K562 (cell line): Measurements from ENCODE around the gene COA7. TPM values are rescaled to one million over a fixed set of nuclear protein-coding genes. Genes with fewer than 3 reads are reported as not detected.

Experiments
- ATAC-seq: fragments of 200-7000 bp; cut with Tn5 transposase; 3 replicates; pipeline ENCODE4 v1.9.1; 2020; ENCODE audit warnings: moderate library complexity
- BruUV-seq: library from RNA; stranded (reverse); fragments of 400-500 nt; replicated peaks from 2 replicates; lab custom pipeline; 2021; lab: Mats Ljungman, UMichigan
- CTCF ChIA-PET: fragments of 300-600 bp; formaldehyde crosslinking; extraction: SDS; loops from one replicate; lab custom pipeline; 2021; ENCODE audit warnings: low intra/inter-chr PET ratio; lab: Yijun Ruan, JAX
- POLR2A ChIA-PET: fragments of 300-600, 350-650 bp; sonication (Branson Sonifier 250); formaldehyde crosslinking; extraction: SDS; loops from one replicate; lab custom pipeline; 2021; ENCODE audit warnings: antibody characterized with exemption, inconsistent platforms; lab: Yijun Ruan, JAX
- DNase-seq, 4 experiments: peaks; one replicate each; pipeline versions ENCODE4 v3.0.0 to v3.0.0-alpha.2; 2011 to 2018; ENCODE audit warnings: low spot score in 3 of 4, mixed read lengths in 3 of 4; ENCODE audit errors: extremely low read depth in 1 of 4
- FAIRE-seq: peaks from 2 replicates; lab custom pipeline; 2011; peaks lifted over from hg19 to GRCh38; lab: Jason Lieb, UNC
- H2AFZ ChIP-seq: 2 replicates; pipeline ENCODE4 v1.6.0; 2011; ENCODE audit warnings: low read depth, low read length, control low read depth, inconsistent platforms
- H3K27ac ChIP-seq: fragments of 200-600 bp; 3 replicates; pipeline ENCODE4 v1.8.0; 2011; ENCODE audit warnings: low read depth, mild to moderate bottlenecking, control low read depth, inconsistent platforms, low read length, moderate library complexity, mixed read lengths; ENCODE audit errors: extremely low read depth
- H3K27me3 ChIP-seq, 2 experiments: fragments of 300-600 bp in 1 of 2; 2 replicates in 1 of 2; 3 replicates in 1 of 2; pipeline versions ENCODE4 v1.6.0 to v1.8.0; 2011; ENCODE audit warnings: inconsistent platforms in 2 of 2, low read length in 2 of 2, mild to moderate bottlenecking in 1 of 2, mixed read lengths in 1 of 2, moderate library complexity in 1 of 2; ENCODE audit not compliant: control insufficient read depth in 2 of 2, insufficient read depth in 2 of 2
- H3K36me3 ChIP-seq: fragments of 300-600 bp; 3 replicates; pipeline ENCODE4 v1.8.0; 2011; ENCODE audit warnings: mild to moderate bottlenecking, low read length, inconsistent platforms; ENCODE audit not compliant: control insufficient read depth, insufficient read depth
- H3K4me1 ChIP-seq, 2 experiments: fragments of 200-600 bp in 1 of 2; replicated peaks in 1 of 2; 2 replicates in 1 of 2; 3 replicates in 1 of 2; pipeline versions ENCODE4 v1.5.1 to v1.8.0; 2011; ENCODE audit warnings: inconsistent platforms in 2 of 2, low read length in 2 of 2, mild to moderate bottlenecking in 1 of 2, mixed read lengths in 1 of 2, moderate library complexity in 1 of 2; ENCODE audit not compliant: control insufficient read depth in 2 of 2, insufficient read depth in 2 of 2
- H3K4me2 ChIP-seq: 2 replicates; pipeline ENCODE4 v1.6.1; 2011; ENCODE audit warnings: low read length, control low read depth, inconsistent platforms, mixed read lengths; ENCODE audit not compliant: insufficient read depth
- H3K4me3 ChIP-seq: fragments of 200-600 bp; sonication (generic), shearing (Covaris generic); 2 replicates; pipeline ENCODE4 v1.5.1; 2016; ENCODE audit warnings: control low read depth, inconsistent platforms
- H3K79me2 ChIP-seq: fragments of 200-600 bp; 3 replicates; pipeline ENCODE4 v1.8.0; 2011; ENCODE audit warnings: low read length, inconsistent platforms; ENCODE audit not compliant: control insufficient read depth, insufficient read depth
- H3K9ac ChIP-seq, 2 experiments: 2 replicates each; pipeline versions ENCODE4 v1.6.0 to v1.6.1; 2011; ENCODE audit warnings: low read depth in 2 of 2, low read length in 2 of 2, control low read depth in 1 of 2, inconsistent platforms in 1 of 2, mild to moderate bottlenecking in 1 of 2, mixed read lengths in 1 of 2; ENCODE audit not compliant: insufficient read depth in 1 of 2
- H3K9me1 ChIP-seq: one replicate; pipeline ENCODE4 v1.6.0; 2011; ENCODE audit warnings: inconsistent platforms, mild to moderate bottlenecking, low read length, moderate library complexity; ENCODE audit not compliant: control insufficient read depth, insufficient read depth
- H3K9me3 ChIP-seq: replicated peaks from 2 replicates; pipeline ENCODE4 v1.5.1; 2011; ENCODE audit warnings: low read depth, low read length, inconsistent platforms; ENCODE audit not compliant: control insufficient read depth, insufficient read depth
- H4K20me1 ChIP-seq: replicated peaks from 2 replicates; pipeline ENCODE4 v1.6.1; 2011; ENCODE audit warnings: low read length, inconsistent platforms, mixed read lengths; ENCODE audit not compliant: control insufficient read depth, insufficient read depth
- CREB5 ChIP-seq: fragments of 250-450 bp; sonication (Bioruptor Pico); IDR thresholded peaks from 2 replicates; pipeline ENCODE4 v1.5.0; 2020; ENCODE audit warnings: mild to moderate bottlenecking
- RBM15 ChIP-seq: fragments of 200-400 bp; formaldehyde crosslinking; IDR thresholded peaks from 2 replicates; pipeline ENCODE4 v1.6.1; 2018; ENCODE audit warnings: mild to moderate bottlenecking, low read length, moderate library complexity; ENCODE audit not compliant: insufficient read depth
- ZNF507 ChIP-seq: conservative IDR thresholded peaks from 2 replicates; pipeline ENCODE4 v1.6.1; 2017; ENCODE audit warnings: missing genetic modification characterization, missing compliant biosample characterization
- WGBS: fragments of 100-300 bp; shearing (Covaris generic); methylation state at CpG from one replicate; pipeline ENCODE4 v1.1.6; 2016; ENCODE audit warnings: low coverage, mixed read lengths; ENCODE audit not compliant: insufficient coverage; ENCODE audit errors: missing lambda C conversion rate; 5-methylcytosine and 5-hydroxymethylcytosine counted together
- in situ Hi-C: fragments of 300-500 bp; cut with MboI; formaldehyde crosslinking; loops from 4 replicates; pipeline ENCODE4 v1.15.0; 2018; ENCODE audit warnings: inconsistent platforms, mixed read lengths
- intact Hi-C: fragments of 100-400 bp; cut with micrococcal nuclease; formaldehyde crosslinking; loops from 2 replicates; pipeline ENCODE4 v1.14.2; 2022
- polyA plus RNA-seq, 8 experiments: library from polyadenylated mRNA; depleted of rRNA in 4 of 8; stranded (reverse) in 5 of 8; unstranded in 3 of 8; fragments of >200 nt; fragmentation: Nextera tagmentation in 2 of 8; fragmentation: Illumina TruSeq in 1 of 8; extraction: Ambion mirVana in 2 of 8; extraction: Trizol in 1 of 8; gene quantifications; 2 replicates each; pipeline versions ENCODE4 v1.2.1 to v1.2.3, GENCODE V29; 2011 to 2014; ENCODE audit warnings: inconsistent platforms in 1 of 8, missing spikeins in 1 of 8
- total RNA-seq, 7 experiments: library from RNA; depleted of rRNA in 6 of 7; stranded (reverse); fragments of >200 nt in 6 of 7; fragmentation: Illumina TruSeq in 2 of 7; extraction: Trizol in 2 of 7; gene quantifications; 2 replicates each; pipeline versions ENCODE4 v1.2.1 to v1.2.3, GENCODE V29; 2011 to 2021; ENCODE audit warnings: low replicate concordance in 1 of 7

Gene COA7
- total and polyA plus RNA-seq, 9 of the 15 experiments (the other 6 are each of a cell fraction or from before 2014, with no cell fraction given), result 19.4 to 82.8 (median 51.0) TPM

GRCh38 chr1:52741259-52741658, 43.1 kb upstream of the COA7 start:
- intact Hi-C loops, result no loop called here
- Histone ChIP-seq H3K9me1 (no peaks in the 10 kb centered on the region), H2AFZ (no peak overlapping the region), H3K4me2 (no peak overlapping the region), H4K20me1 (no peaks in the 10 kb centered on the region), H3K4me3 (no peak overlapping the region), H3K4me1 (peaks cover 12 to 13% of the 10 kb centered on the region in 2 experiments; a peak in 4 of 5 replicates), H3K9ac (no peak overlapping the region), H3K36me3 (no peaks in the 10 kb centered on the region), H3K79me2 (peaks cover 17% of the 10 kb centered on the region; the same call in 1 of the 3 replicates), H3K9me3 (no peaks in the 10 kb centered on the region), H3K27ac (no peak overlapping the region), H3K27me3 (no peaks in the 10 kb centered on the region)
- CTCF ChIA-PET, result no interaction called here
- BruUV-seq, result no TSS peak
- DNase-seq (no peak), FAIRE-seq (no peak), ATAC-seq (no peak)
- 78% methylated on average over 2 of the region's 3 CpGs for WGBS
- POLR2A ChIA-PET, result interaction anchor here (2.1 kb wide), 1 partner anchor 10 kb away, joined by 4 read pairs; no protein-coding TSS in a partner anchor
- in situ Hi-C loops, result no loop called here
- TF ChIP-seq ZNF507 (tag), result no peak
- TF ChIP-seq CREB5, result no peak
- no peak for TF ChIP-seq RBM15
